GM23338 (cell line): ENCODE data around the gene CIAO3. TPM values are rescaled to one million over a fixed set of nuclear protein-coding genes. Genes with fewer than 3 reads are reported as not detected.
A peak's percentile ranks its signal among the peaks of the same experiment; 100 is the strongest.

ENCODE experiments used
- ATAC-seq: fragments of 200-7000 bp; cut with Tn5 transposase; 3 replicates; pipeline ENCODE4 v1.9.1; 2020
- DNase-seq: peaks from one replicate; pipeline ENCODE4 v3.0.0-alpha.2; 2015; ENCODE audit warnings: low spot score
- H2AFZ ChIP-seq: fragments of 200-600 bp; sonication (generic); 2 replicates; pipeline ENCODE4 v1.8.0; 2016; ENCODE audit warnings: antibody characterized with exemption, mild to moderate bottlenecking, moderate library complexity
- H3F3A ChIP-seq: fragments of 200-600 bp; sonication (generic); replicated peaks from 2 replicates; pipeline ENCODE4 v1.8.0; 2017; ENCODE audit warnings: antibody characterized with exemption, mixed run types, low read depth
- H3K27ac ChIP-seq: fragments of 200-600 bp; sonication (generic); 2 replicates; pipeline ENCODE4 v1.6.1; 2016; ENCODE audit warnings: low read depth
- H3K27me3 ChIP-seq: fragments of 200-600 bp; sonication (generic); 2 replicates; pipeline ENCODE4 v1.8.0; 2016; ENCODE audit warnings: mild to moderate bottlenecking, mixed run types, moderate library complexity; ENCODE audit not compliant: insufficient read depth
- H3K36me3 ChIP-seq: fragments of 200-600 bp; sonication (generic); 2 replicates; pipeline ENCODE4 v1.8.0; 2016; ENCODE audit warnings: mild to moderate bottlenecking; ENCODE audit not compliant: insufficient read depth
- H3K4me1 ChIP-seq: fragments of 200-600 bp; sonication (generic); 2 replicates; pipeline ENCODE4 v1.8.0; 2016; ENCODE audit warnings: mild to moderate bottlenecking, moderate library complexity; ENCODE audit not compliant: insufficient read depth
- H3K4me2 ChIP-seq: fragments of 200-600 bp; sonication (generic); 2 replicates; pipeline ENCODE4 v1.7.1; 2017; ENCODE audit warnings: mixed run types
- H3K4me3 ChIP-seq: fragments of 200-600 bp; sonication (generic); 2 replicates; pipeline ENCODE4 v1.6.1; 2016; ENCODE audit warnings: mixed run types
- H3K79me2 ChIP-seq: fragments of 200-600 bp; sonication (generic); replicated peaks from 2 replicates; pipeline ENCODE4 v1.8.0; 2017; ENCODE audit warnings: mild to moderate bottlenecking; ENCODE audit not compliant: insufficient read depth
- H3K9me2 ChIP-seq: fragments of 200-600 bp; sonication (generic); 2 replicates; pipeline ENCODE4 v1.8.0; 2017; ENCODE audit not compliant: insufficient read depth
- H4K20me1 ChIP-seq: fragments of 200-600 bp; sonication (generic); replicated peaks from 2 replicates; pipeline ENCODE4 v1.8.0; 2017; ENCODE audit warnings: mild to moderate bottlenecking; ENCODE audit not compliant: insufficient read depth
- H3K27ac Mint-ChIP-seq: 2 replicates; pipeline ENCODE4 v1.8.0; 2020; ENCODE audit warnings: inconsistent platforms, mild to moderate bottlenecking, moderate library complexity, mixed read lengths
- H3K27me3 Mint-ChIP-seq: 3 replicates; pipeline ENCODE4 v1.8.0; 2022; ENCODE audit warnings: low read depth, mild to moderate bottlenecking, moderate library complexity, mixed read lengths, inconsistent platforms; ENCODE audit not compliant: insufficient read depth, poor library complexity
- H3K36me3 Mint-ChIP-seq: 3 replicates; pipeline ENCODE4 v1.8.0; 2021; ENCODE audit warnings: low read depth, mild to moderate bottlenecking, inconsistent platforms, moderate library complexity, mixed read lengths
- H3K4me1 Mint-ChIP-seq: 3 replicates; pipeline ENCODE4 v1.8.0; 2020; ENCODE audit warnings: mild to moderate bottlenecking, inconsistent platforms, mixed read lengths
- H3K4me3 Mint-ChIP-seq: 3 replicates; pipeline ENCODE4 v1.8.0; 2021; ENCODE audit warnings: moderate library complexity, mild to moderate bottlenecking, inconsistent platforms, mixed read lengths
- H3K9me3 Mint-ChIP-seq: 3 replicates; pipeline ENCODE4 v1.8.0; 2020; ENCODE audit warnings: moderate library complexity, mild to moderate bottlenecking, inconsistent platforms, mixed read lengths
- CREB1 ChIP-seq: fragments of 250-450 bp; sonication (Bioruptor Pico); IDR thresholded peaks from 2 replicates; pipeline ENCODE4 v1.5.0; 2020; ENCODE audit warnings: low read depth, mild to moderate bottlenecking, moderate library complexity
- EZH2 ChIP-seq: fragments of 200-600 bp; sonication (generic); IDR thresholded peaks from one replicate; pipeline ENCODE4 v1.8.0; 2017; ENCODE audit warnings: antibody characterized with exemption, mild to moderate bottlenecking, low read depth; ENCODE audit not compliant: unreplicated experiment
- EZH2phosphoT487 ChIP-seq: fragments of 200-600 bp; sonication (generic); IDR thresholded peaks from one replicate; pipeline ENCODE4 v1.8.1; 2018; ENCODE audit warnings: antibody characterized with exemption; ENCODE audit not compliant: unreplicated experiment
- JUNB ChIP-seq: IDR thresholded peaks from one replicate; pipeline ENCODE4 v1.6.1; 2016; ENCODE audit warnings: antibody characterized with exemption; ENCODE audit not compliant: unreplicated experiment
- NANOG ChIP-seq: IDR thresholded peaks from 2 replicates; pipeline ENCODE4 v1.6.1; 2016; ENCODE audit warnings: antibody characterized with exemption, borderline replicate concordance
- POLR2AphosphoS5 ChIP-seq: IDR thresholded peaks from 2 replicates; pipeline ENCODE4 v1.6.1; 2016; ENCODE audit warnings: antibody characterized with exemption, low read depth
- STAT1 ChIP-seq: IDR thresholded peaks from one replicate; pipeline ENCODE4 v1.6.1; 2016; ENCODE audit warnings: antibody characterized with exemption; ENCODE audit not compliant: unreplicated experiment
- ZNF114 ChIP-seq: fragments of 250-450 bp; sonication (Bioruptor Pico); IDR thresholded peaks from 2 replicates; pipeline ENCODE4 v1.5.0; 2020; ENCODE audit warnings: mild to moderate bottlenecking, moderate library complexity
- ZNF331 ChIP-seq: fragments of 250-450 bp; sonication (Bioruptor Pico); IDR thresholded peaks from 2 replicates; pipeline ENCODE4 v1.5.0; 2020; ENCODE audit warnings: low read depth, mild to moderate bottlenecking, moderate library complexity
- polyA plus RNA-seq: library from polyadenylated mRNA; unstranded; fragments of >200 nt; fragmentation: Nextera tagmentation; extraction: Ambion mirVana; gene quantifications from 2 replicates; pipeline ENCODE4 v1.2.1, GENCODE V29; 2016
- total RNA-seq: library from RNA; depleted of rRNA; stranded (reverse); fragments of >200 nt; shearing (Covaris generic); gene quantifications from 2 replicates; pipeline ENCODE4 v1.2.3, GENCODE V29; 2014
- TF ChIP-seq, protein P1 (sequence below), 2 experiments: fragments of 200-600 bp in 1 of 2; sonication (generic) in 1 of 2; conservative IDR thresholded peaks; 2 replicates each; pipeline versions ENCODE4 v1.5.1 to v1.6.1; 2016 to 2017; ENCODE audit warnings: antibody characterized with exemption in 2 of 2, low read depth in 2 of 2, mild to moderate bottlenecking in 2 of 2, moderate library complexity in 1 of 2
- TF ChIP-seq, protein P2 (sequence below): fragments of 250-450 bp; sonication (Bioruptor Pico); IDR thresholded peaks from 2 replicates; pipeline ENCODE4 v1.5.0; 2020; ENCODE audit warnings: mild to moderate bottlenecking, moderate library complexity
- TF ChIP-seq, protein P3 (sequence below): IDR thresholded peaks from 2 replicates; pipeline ENCODE4 v1.6.1; 2016; ENCODE audit warnings: antibody characterized with exemption
- TF ChIP-seq, protein P4 (sequence below): IDR thresholded peaks from one replicate; pipeline ENCODE4 v1.6.1; 2018; ENCODE audit warnings: antibody characterized with exemption; ENCODE audit not compliant: unreplicated experiment

Gene CIAO3
- total and polyA plus RNA-seq, 2 experiments from 2014 or later: 13.0 to 42.3 TPM

DNA sequence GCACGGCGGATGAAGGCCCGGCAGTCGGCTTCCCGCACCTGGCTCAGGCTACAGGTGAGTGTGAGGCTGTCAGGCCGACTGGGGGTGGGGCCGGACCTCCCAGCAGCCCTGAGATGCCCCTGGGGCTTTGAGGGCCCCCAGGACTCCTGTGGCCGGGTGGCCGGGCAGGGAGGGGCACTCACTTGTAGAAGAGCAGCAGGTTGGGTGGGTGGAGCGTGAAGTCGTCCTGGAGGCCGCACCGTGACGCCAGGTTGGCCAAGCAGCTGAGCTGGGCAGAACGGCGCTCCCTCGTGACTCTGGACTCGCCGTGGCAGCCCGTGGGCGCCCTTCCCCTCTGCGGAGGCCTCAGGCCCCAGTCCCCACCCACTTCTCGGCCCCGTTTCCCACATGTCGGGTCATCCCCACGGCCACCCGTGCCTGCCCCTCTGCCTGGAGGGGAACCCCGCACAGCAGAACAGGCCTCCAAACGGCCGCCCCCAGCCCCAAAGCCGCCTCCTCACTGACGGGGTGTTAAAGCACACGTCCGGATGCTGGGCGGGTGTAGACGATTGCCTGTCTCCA, 34.5 kb upstream of the CIAO3 start:
- Histone ChIP-seq H3K27me3 (no peaks in the 10 kb centered on the region), H3K4me1 (no peaks in the 10 kb centered on the region), H3K9me2 (no peaks in the 10 kb centered on the region), H3F3A (peaks cover 3% of the 10 kb centered on the region; the same call in 1 of the 2 replicates), H3K27ac (no peak overlapping the region), H4K20me1 (no peaks in the 10 kb centered on the region), H3K36me3 (no peaks in the 10 kb centered on the region), H3K4me2 (no peak overlapping the region), H2AFZ (no peak overlapping the region), H3K4me3 (no peak overlapping the region), H3K79me2 (no peaks in the 10 kb centered on the region)
- DNase-seq (no peak), ATAC-seq (peak; percentile 43)
- TF ChIP-seq, protein P1, sequence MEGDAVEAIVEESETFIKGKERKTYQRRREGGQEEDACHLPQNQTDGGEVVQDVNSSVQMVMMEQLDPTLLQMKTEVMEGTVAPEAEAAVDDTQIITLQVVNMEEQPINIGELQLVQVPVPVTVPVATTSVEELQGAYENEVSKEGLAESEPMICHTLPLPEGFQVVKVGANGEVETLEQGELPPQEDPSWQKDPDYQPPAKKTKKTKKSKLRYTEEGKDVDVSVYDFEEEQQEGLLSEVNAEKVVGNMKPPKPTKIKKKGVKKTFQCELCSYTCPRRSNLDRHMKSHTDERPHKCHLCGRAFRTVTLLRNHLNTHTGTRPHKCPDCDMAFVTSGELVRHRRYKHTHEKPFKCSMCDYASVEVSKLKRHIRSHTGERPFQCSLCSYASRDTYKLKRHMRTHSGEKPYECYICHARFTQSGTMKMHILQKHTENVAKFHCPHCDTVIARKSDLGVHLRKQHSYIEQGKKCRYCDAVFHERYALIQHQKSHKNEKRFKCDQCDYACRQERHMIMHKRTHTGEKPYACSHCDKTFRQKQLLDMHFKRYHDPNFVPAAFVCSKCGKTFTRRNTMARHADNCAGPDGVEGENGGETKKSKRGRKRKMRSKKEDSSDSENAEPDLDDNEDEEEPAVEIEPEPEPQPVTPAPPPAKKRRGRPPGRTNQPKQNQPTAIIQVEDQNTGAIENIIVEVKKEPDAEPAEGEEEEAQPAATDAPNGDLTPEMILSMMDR (conservative IDR thresholded peaks at IDR 0.05; ENCODE audit: low read depth in 2 of 2): no peak
- no peak for TF ChIP-seq JUNB
- TF ChIP-seq CREB1 (CRISPR knock-in tag): no peak
- no peak for TF ChIP-seq ZNF114
- TF ChIP-seq POLR2AphosphoS5: no peak
- TF ChIP-seq, protein P2, sequence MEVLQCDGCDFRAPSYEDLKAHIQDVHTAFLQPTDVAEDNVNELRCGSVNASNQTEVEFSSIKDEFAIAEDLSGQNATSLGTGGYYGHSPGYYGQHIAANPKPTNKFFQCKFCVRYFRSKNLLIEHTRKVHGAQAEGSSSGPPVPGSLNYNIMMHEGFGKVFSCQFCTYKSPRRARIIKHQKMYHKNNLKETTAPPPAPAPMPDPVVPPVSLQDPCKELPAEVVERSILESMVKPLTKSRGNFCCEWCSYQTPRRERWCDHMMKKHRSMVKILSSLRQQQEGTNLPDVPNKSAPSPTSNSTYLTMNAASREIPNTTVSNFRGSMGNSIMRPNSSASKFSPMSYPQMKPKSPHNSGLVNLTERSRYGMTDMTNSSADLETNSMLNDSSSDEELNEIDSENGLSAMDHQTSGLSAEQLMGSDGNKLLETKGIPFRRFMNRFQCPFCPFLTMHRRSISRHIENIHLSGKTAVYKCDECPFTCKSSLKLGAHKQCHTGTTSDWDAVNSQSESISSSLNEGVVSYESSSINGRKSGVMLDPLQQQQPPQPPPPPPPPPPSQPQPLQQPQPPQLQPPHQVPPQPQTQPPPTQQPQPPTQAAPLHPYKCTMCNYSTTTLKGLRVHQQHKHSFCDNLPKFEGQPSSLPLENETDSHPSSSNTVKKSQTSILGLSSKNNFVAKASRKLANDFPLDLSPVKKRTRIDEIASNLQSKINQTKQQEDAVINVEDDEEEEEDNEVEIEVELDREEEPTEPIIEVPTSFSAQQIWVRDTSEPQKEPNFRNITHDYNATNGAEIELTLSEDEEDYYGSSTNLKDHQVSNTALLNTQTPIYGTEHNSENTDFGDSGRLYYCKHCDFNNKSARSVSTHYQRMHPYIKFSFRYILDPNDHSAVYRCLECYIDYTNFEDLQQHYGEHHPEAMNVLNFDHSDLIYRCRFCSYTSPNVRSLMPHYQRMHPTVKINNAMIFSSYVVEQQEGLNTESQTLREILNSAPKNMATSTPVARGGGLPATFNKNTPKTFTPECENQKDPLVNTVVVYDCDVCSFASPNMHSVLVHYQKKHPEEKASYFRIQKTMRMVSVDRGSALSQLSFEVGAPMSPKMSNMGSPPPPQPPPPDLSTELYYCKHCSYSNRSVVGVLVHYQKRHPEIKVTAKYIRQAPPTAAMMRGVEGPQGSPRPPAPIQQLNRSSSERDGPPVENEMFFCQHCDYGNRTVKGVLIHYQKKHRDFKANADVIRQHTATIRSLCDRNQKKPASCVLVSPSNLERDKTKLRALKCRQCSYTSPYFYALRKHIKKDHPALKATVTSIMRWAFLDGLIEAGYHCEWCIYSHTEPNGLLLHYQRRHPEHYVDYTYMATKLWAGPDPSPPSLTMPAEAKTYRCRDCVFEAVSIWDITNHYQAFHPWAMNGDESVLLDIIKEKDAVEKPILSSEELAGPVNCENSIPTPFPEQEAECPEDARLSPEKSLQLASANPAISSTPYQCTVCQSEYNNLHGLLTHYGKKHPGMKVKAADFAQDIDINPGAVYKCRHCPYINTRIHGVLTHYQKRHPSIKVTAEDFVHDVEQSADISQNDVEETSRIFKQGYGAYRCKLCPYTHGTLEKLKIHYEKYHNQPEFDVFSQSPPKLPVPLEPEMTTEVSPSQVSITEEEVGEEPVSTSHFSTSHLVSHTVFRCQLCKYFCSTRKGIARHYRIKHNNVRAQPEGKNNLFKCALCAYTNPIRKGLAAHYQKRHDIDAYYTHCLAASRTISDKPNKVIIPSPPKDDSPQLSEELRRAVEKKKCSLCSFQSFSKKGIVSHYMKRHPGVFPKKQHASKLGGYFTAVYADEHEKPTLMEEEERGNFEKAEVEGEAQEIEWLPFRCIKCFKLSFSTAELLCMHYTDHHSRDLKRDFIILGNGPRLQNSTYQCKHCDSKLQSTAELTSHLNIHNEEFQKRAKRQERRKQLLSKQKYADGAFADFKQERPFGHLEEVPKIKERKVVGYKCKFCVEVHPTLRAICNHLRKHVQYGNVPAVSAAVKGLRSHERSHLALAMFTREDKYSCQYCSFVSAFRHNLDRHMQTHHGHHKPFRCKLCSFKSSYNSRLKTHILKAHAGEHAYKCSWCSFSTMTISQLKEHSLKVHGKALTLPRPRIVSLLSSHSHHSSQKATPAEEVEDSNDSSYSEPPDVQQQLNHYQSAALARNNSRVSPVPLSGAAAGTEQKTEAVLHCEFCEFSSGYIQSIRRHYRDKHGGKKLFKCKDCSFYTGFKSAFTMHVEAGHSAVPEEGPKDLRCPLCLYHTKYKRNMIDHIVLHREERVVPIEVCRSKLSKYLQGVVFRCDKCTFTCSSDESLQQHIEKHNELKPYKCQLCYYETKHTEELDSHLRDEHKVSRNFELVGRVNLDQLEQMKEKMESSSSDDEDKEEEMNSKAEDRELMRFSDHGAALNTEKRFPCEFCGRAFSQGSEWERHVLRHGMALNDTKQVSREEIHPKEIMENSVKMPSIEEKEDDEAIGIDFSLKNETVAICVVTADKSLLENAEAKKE (CRISPR knock-in tag): no peak
- no peak for TF ChIP-seq ZNF331 (CRISPR knock-in tag)
- TF ChIP-seq, protein P3, sequence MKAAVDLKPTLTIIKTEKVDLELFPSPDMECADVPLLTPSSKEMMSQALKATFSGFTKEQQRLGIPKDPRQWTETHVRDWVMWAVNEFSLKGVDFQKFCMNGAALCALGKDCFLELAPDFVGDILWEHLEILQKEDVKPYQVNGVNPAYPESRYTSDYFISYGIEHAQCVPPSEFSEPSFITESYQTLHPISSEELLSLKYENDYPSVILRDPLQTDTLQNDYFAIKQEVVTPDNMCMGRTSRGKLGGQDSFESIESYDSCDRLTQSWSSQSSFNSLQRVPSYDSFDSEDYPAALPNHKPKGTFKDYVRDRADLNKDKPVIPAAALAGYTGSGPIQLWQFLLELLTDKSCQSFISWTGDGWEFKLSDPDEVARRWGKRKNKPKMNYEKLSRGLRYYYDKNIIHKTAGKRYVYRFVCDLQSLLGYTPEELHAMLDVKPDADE: no peak
- TF ChIP-seq STAT1: no peak
- no peak for TF ChIP-seq EZH2phosphoT487
- TF ChIP-seq EZH2: no peak
- no peak for TF ChIP-seq NANOG
- TF ChIP-seq, protein P4, sequence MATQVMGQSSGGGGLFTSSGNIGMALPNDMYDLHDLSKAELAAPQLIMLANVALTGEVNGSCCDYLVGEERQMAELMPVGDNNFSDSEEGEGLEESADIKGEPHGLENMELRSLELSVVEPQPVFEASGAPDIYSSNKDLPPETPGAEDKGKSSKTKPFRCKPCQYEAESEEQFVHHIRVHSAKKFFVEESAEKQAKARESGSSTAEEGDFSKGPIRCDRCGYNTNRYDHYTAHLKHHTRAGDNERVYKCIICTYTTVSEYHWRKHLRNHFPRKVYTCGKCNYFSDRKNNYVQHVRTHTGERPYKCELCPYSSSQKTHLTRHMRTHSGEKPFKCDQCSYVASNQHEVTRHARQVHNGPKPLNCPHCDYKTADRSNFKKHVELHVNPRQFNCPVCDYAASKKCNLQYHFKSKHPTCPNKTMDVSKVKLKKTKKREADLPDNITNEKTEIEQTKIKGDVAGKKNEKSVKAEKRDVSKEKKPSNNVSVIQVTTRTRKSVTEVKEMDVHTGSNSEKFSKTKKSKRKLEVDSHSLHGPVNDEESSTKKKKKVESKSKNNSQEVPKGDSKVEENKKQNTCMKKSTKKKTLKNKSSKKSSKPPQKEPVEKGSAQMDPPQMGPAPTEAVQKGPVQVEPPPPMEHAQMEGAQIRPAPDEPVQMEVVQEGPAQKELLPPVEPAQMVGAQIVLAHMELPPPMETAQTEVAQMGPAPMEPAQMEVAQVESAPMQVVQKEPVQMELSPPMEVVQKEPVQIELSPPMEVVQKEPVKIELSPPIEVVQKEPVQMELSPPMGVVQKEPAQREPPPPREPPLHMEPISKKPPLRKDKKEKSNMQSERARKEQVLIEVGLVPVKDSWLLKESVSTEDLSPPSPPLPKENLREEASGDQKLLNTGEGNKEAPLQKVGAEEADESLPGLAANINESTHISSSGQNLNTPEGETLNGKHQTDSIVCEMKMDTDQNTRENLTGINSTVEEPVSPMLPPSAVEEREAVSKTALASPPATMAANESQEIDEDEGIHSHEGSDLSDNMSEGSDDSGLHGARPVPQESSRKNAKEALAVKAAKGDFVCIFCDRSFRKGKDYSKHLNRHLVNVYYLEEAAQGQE: no peak
- Mint-ChIP-seq H3K27me3 (peaks cover 8% of the 10 kb centered on the region), H3K4me1 (no peaks in the 10 kb centered on the region), H3K4me3 (no peak overlapping the region), H3K36me3 (no peaks in the 10 kb centered on the region), H3K27ac (no peak overlapping the region), H3K9me3 (no peaks in the 10 kb centered on the region)
